Ectodermal cell (in vitro differentiated cells): ENCODE data around the gene IQCN.

Source experiments
- H3K27ac ChIP-seq: 2 replicates; pipeline ENCODE4 v1.7.0; 2013; ENCODE audit warnings: mild to moderate bottlenecking, low read depth, low read length; ENCODE audit not compliant: insufficient read depth, poor library complexity, severe bottlenecking
- H3K27me3 ChIP-seq: 2 replicates; pipeline ENCODE4 v1.7.0; 2013; ENCODE audit warnings: mild to moderate bottlenecking, low read length; ENCODE audit not compliant: insufficient read depth, control insufficient read depth, poor library complexity, severe bottlenecking
- H3K36me3 ChIP-seq: one replicate; pipeline ENCODE4 v1.7.0; 2013; ENCODE audit warnings: low read length; ENCODE audit not compliant: control insufficient read depth, insufficient read depth
- H3K4me1 ChIP-seq: one replicate; pipeline ENCODE4 v1.7.0; 2013; ENCODE audit warnings: low read length; ENCODE audit not compliant: control insufficient read depth, insufficient read depth
- H3K4me3 ChIP-seq: 2 replicates; pipeline ENCODE4 v1.7.0; 2013; ENCODE audit warnings: low read depth, low read length, control low read depth; ENCODE audit not compliant: insufficient read depth
- H3K9me3 ChIP-seq: 2 replicates; pipeline ENCODE4 v1.7.0; 2013; ENCODE audit warnings: mild to moderate bottlenecking, low read length, moderate library complexity; ENCODE audit not compliant: control insufficient read depth
- WGBS, 2 experiments: methylation state at CpG; one replicate each; pipeline ENCODE4 v1.1.7; 2013; ENCODE audit warnings: missing lambda C conversion rate in 2 of 2; 5-methylcytosine and 5-hydroxymethylcytosine counted together

The IQCN gene

GRCh38 chr19:18286973-18287635, 12.9 kb upstream of the IQCN start:
- peaks cover 30% of the 10 kb centered on the region for H3K4me1 ChIP-seq
- H3K36me3 ChIP-seq = no peaks in the 10 kb centered on the region
- H3K27ac ChIP-seq = peak overlapping the region; percentile 71
- no peak overlapping the region for H3K4me3 ChIP-seq
- H3K27me3 ChIP-seq = no peaks in the 10 kb centered on the region
- WGBS, 2 experiments = 53 to 61% methylated on average over 21 of the region's 21 CpGs
- no peaks in the 10 kb centered on the region for H3K9me3 ChIP-seq

- Histone ChIP-seq H3K4me3 (no peak overlapping the region), H3K9me3 (no peaks in the 10 kb centered on the region), H3K4me1 (peaks cover 22% of the 10 kb centered on the region), H3K27me3 (no peaks in the 10 kb centered on the region), H3K27ac (no peak overlapping the region), H3K36me3 (no peaks in the 10 kb centered on the region)
- 88 to 90% methylated on average over 12 of the region's 12 CpGs for WGBS, 2 experiments
Observed at GRCh38 chr19:18284712-18285360, 10.6 kb upstream of the IQCN start.

GRCh38 chr19:18283338-18283737, 9.1 kb upstream of the IQCN start:
- Histone ChIP-seq H3K4me1 (peaks cover 29% of the 10 kb centered on the region), H3K36me3 (no peaks in the 10 kb centered on the region), H3K27ac (no peak overlapping the region), H3K27me3 (no peaks in the 10 kb centered on the region), H3K4me3 (no peak overlapping the region), H3K9me3 (no peaks in the 10 kb centered on the region)
- WGBS, 2 experiments = 94 to 95% methylated on average over 5 of the region's 5 CpGs

- Histone ChIP-seq H3K9me3 (no peaks in the 10 kb centered on the region), H3K27me3 (no peaks in the 10 kb centered on the region), H3K27ac (peak overlapping the region; percentile 100), H3K4me1 (peaks cover 26% of the 10 kb centered on the region), H3K36me3 (no peaks in the 10 kb centered on the region), H3K4me3 (peak overlapping the region; percentile 62)
- 80 to 88% methylated on average over 4 of the region's 4 CpGs for WGBS, 2 experiments
Observed at GRCh38 chr19:18282788-18283141, 8.5 kb upstream of the IQCN start.

- no peaks in the 10 kb centered on the region for H3K9me3 ChIP-seq
- WGBS, 2 experiments = 6 to 7% methylated on average over 22 to 27 of the region's 27 CpGs
- peaks cover 23% of the 10 kb centered on the region for H3K4me1 ChIP-seq
- H3K36me3 ChIP-seq = no peaks in the 10 kb centered on the region
- H3K4me3 ChIP-seq = peak overlapping the region; percentile 62
- peak overlapping the region; percentile 100 for H3K27ac ChIP-seq
- no peaks in the 10 kb centered on the region for H3K27me3 ChIP-seq
Observed at GRCh38 chr19:18282021-18282787, 8.0 kb upstream of the IQCN start.

- Histone ChIP-seq H3K27me3 (no peaks in the 10 kb centered on the region), H3K36me3 (no peaks in the 10 kb centered on the region), H3K4me3 (peak within 1 kb of the TSS; percentile 96), H3K27ac (peak within 1 kb of the TSS; percentile 100), H3K9me3 (no peaks in the 10 kb centered on the region), H3K4me1 (peaks cover 19% of the 10 kb centered on the region)
- WGBS, 2 experiments = 0% methylated on average over 138 of the region's 138 CpGs
Observed at GRCh38 chr19:18281082-18282020, 7.1 kb upstream of the IQCN start, which contains the start of gene JUND. Gene JUND (minus strand): TSS chr19:18281622. CDS start chr19:18281484, 138 bp downstream.

GRCh38 chr19:18280247-18281081, 6.2 kb upstream of the IQCN start:
- peak overlapping the region; percentile 96 for H3K4me3 ChIP-seq
- H3K4me1 ChIP-seq = peaks cover 17% of the 10 kb centered on the region
- H3K27me3 ChIP-seq = no peaks in the 10 kb centered on the region
- H3K36me3 ChIP-seq = no peaks in the 10 kb centered on the region
- H3K9me3 ChIP-seq = no peaks in the 10 kb centered on the region
- WGBS, 2 experiments = 0% methylated on average over 111 of the region's 111 CpGs
- H3K27ac ChIP-seq = peak overlapping the region; percentile 96

- Histone ChIP-seq H3K9me3 (no peaks in the 10 kb centered on the region), H3K4me1 (peaks cover 17% of the 10 kb centered on the region), H3K27ac (peak overlapping the region; percentile 96), H3K27me3 (no peaks in the 10 kb centered on the region), H3K4me3 (peak overlapping the region; percentile 96), H3K36me3 (no peaks in the 10 kb centered on the region)
- WGBS, 2 experiments = 0 to 1% methylated on average over 47 to 54 of the region's 55 CpGs
Observed at GRCh38 chr19:18279516-18280246, 5.4 kb upstream of the IQCN start.

GRCh38 chr19:18279266-18279515, 4.9 kb upstream of the IQCN start:
- H3K27ac ChIP-seq = no peak overlapping the region
- H3K4me1 ChIP-seq = peaks cover 17% of the 10 kb centered on the region
- no peaks in the 10 kb centered on the region for H3K27me3 ChIP-seq
- peak overlapping the region; percentile 96 for H3K4me3 ChIP-seq
- 28 to 32% methylated on average over 5 of the region's 5 CpGs for WGBS, 2 experiments
- no peaks in the 10 kb centered on the region for H3K9me3 ChIP-seq
- H3K36me3 ChIP-seq = no peaks in the 10 kb centered on the region
